Breast epithelium (tissue), 3 donors: ENCODE measurements around the gene CDKN3.

Experiments used
- CTCF ChIP-seq, 3 donors: fragments of 450-650 bp; IDR thresholded peaks; one replicate each; pipeline ENCODE4 v1.5.1; 2016 to 2017; ENCODE audit warnings: antibody characterized with exemption in 3 of 3, mild to moderate bottlenecking in 3 of 3, moderate library complexity in 3 of 3
- POLR2A ChIP-seq: fragments of 450-650 bp; IDR thresholded peaks from one replicate; pipeline ENCODE4 v1.6.1; 2016; ENCODE audit warnings: antibody characterized with exemption, mild to moderate bottlenecking, moderate library complexity

GRCh38 chr14:54347044-54347443 lies 49.8 kb upstream of the CDKN3 start:
- no peak for TF ChIP-seq CTCF (IDR thresholded peaks at IDR 0.05)
- TF ChIP-seq POLR2A, result no peak
